GM23338 (cell line): ENCODE results near the gene NFS1. TPM values are rescaled to one million over a fixed set of nuclear protein-coding genes. Genes with fewer than 3 reads are reported as not detected.

ENCODE experiments used
- ATAC-seq: fragments of 200-7000 bp; cut with Tn5 transposase; 3 replicates; pipeline ENCODE4 v1.9.1; 2020
- DNase-seq: peaks from one replicate; pipeline ENCODE4 v3.0.0-alpha.2; 2015; ENCODE audit warnings: low spot score
- H2AFZ ChIP-seq: fragments of 200-600 bp; sonication (generic); 2 replicates; pipeline ENCODE4 v1.8.0; 2016; ENCODE audit warnings: antibody characterized with exemption, mild to moderate bottlenecking, moderate library complexity
- H3F3A ChIP-seq: fragments of 200-600 bp; sonication (generic); replicated peaks from 2 replicates; pipeline ENCODE4 v1.8.0; 2017; ENCODE audit warnings: antibody characterized with exemption, mixed run types, low read depth
- H3K27ac ChIP-seq: fragments of 200-600 bp; sonication (generic); 2 replicates; pipeline ENCODE4 v1.6.1; 2016; ENCODE audit warnings: low read depth
- H3K27me3 ChIP-seq: fragments of 200-600 bp; sonication (generic); 2 replicates; pipeline ENCODE4 v1.8.0; 2016; ENCODE audit warnings: mild to moderate bottlenecking, mixed run types, moderate library complexity; ENCODE audit not compliant: insufficient read depth
- H3K36me3 ChIP-seq: fragments of 200-600 bp; sonication (generic); 2 replicates; pipeline ENCODE4 v1.8.0; 2016; ENCODE audit warnings: mild to moderate bottlenecking; ENCODE audit not compliant: insufficient read depth
- H3K4me1 ChIP-seq: fragments of 200-600 bp; sonication (generic); 2 replicates; pipeline ENCODE4 v1.8.0; 2016; ENCODE audit warnings: mild to moderate bottlenecking, moderate library complexity; ENCODE audit not compliant: insufficient read depth
- H3K4me2 ChIP-seq: fragments of 200-600 bp; sonication (generic); 2 replicates; pipeline ENCODE4 v1.7.1; 2017; ENCODE audit warnings: mixed run types
- H3K4me3 ChIP-seq: fragments of 200-600 bp; sonication (generic); 2 replicates; pipeline ENCODE4 v1.6.1; 2016; ENCODE audit warnings: mixed run types
- H3K79me2 ChIP-seq: fragments of 200-600 bp; sonication (generic); replicated peaks from 2 replicates; pipeline ENCODE4 v1.8.0; 2017; ENCODE audit warnings: mild to moderate bottlenecking; ENCODE audit not compliant: insufficient read depth
- H3K9me2 ChIP-seq: fragments of 200-600 bp; sonication (generic); 2 replicates; pipeline ENCODE4 v1.8.0; 2017; ENCODE audit not compliant: insufficient read depth
- H4K20me1 ChIP-seq: fragments of 200-600 bp; sonication (generic); replicated peaks from 2 replicates; pipeline ENCODE4 v1.8.0; 2017; ENCODE audit warnings: mild to moderate bottlenecking; ENCODE audit not compliant: insufficient read depth
- H3K27ac Mint-ChIP-seq: 2 replicates; pipeline ENCODE4 v1.8.0; 2020; ENCODE audit warnings: inconsistent platforms, mild to moderate bottlenecking, moderate library complexity, mixed read lengths
- H3K27me3 Mint-ChIP-seq: 3 replicates; pipeline ENCODE4 v1.8.0; 2022; ENCODE audit warnings: low read depth, mild to moderate bottlenecking, moderate library complexity, mixed read lengths, inconsistent platforms; ENCODE audit not compliant: insufficient read depth, poor library complexity
- H3K36me3 Mint-ChIP-seq: 3 replicates; pipeline ENCODE4 v1.8.0; 2021; ENCODE audit warnings: low read depth, mild to moderate bottlenecking, inconsistent platforms, moderate library complexity, mixed read lengths
- H3K4me1 Mint-ChIP-seq: 3 replicates; pipeline ENCODE4 v1.8.0; 2020; ENCODE audit warnings: mild to moderate bottlenecking, inconsistent platforms, mixed read lengths
- H3K4me3 Mint-ChIP-seq: 3 replicates; pipeline ENCODE4 v1.8.0; 2021; ENCODE audit warnings: moderate library complexity, mild to moderate bottlenecking, inconsistent platforms, mixed read lengths
- H3K9me3 Mint-ChIP-seq: 3 replicates; pipeline ENCODE4 v1.8.0; 2020; ENCODE audit warnings: moderate library complexity, mild to moderate bottlenecking, inconsistent platforms, mixed read lengths
- CREB1 ChIP-seq: fragments of 250-450 bp; sonication (Bioruptor Pico); IDR thresholded peaks from 2 replicates; pipeline ENCODE4 v1.5.0; 2020; ENCODE audit warnings: low read depth, mild to moderate bottlenecking, moderate library complexity
- EZH2 ChIP-seq: fragments of 200-600 bp; sonication (generic); IDR thresholded peaks from one replicate; pipeline ENCODE4 v1.8.0; 2017; ENCODE audit warnings: antibody characterized with exemption, mild to moderate bottlenecking, low read depth; ENCODE audit not compliant: unreplicated experiment
- EZH2phosphoT487 ChIP-seq: fragments of 200-600 bp; sonication (generic); IDR thresholded peaks from one replicate; pipeline ENCODE4 v1.8.1; 2018; ENCODE audit warnings: antibody characterized with exemption; ENCODE audit not compliant: unreplicated experiment
- JUNB ChIP-seq: IDR thresholded peaks from one replicate; pipeline ENCODE4 v1.6.1; 2016; ENCODE audit warnings: antibody characterized with exemption; ENCODE audit not compliant: unreplicated experiment
- NANOG ChIP-seq: IDR thresholded peaks from 2 replicates; pipeline ENCODE4 v1.6.1; 2016; ENCODE audit warnings: antibody characterized with exemption, borderline replicate concordance
- POLR2AphosphoS5 ChIP-seq: IDR thresholded peaks from 2 replicates; pipeline ENCODE4 v1.6.1; 2016; ENCODE audit warnings: antibody characterized with exemption, low read depth
- ZNF114 ChIP-seq: fragments of 250-450 bp; sonication (Bioruptor Pico); IDR thresholded peaks from 2 replicates; pipeline ENCODE4 v1.5.0; 2020; ENCODE audit warnings: mild to moderate bottlenecking, moderate library complexity
- ZNF331 ChIP-seq: fragments of 250-450 bp; sonication (Bioruptor Pico); IDR thresholded peaks from 2 replicates; pipeline ENCODE4 v1.5.0; 2020; ENCODE audit warnings: low read depth, mild to moderate bottlenecking, moderate library complexity
- polyA plus RNA-seq: library from polyadenylated mRNA; unstranded; fragments of >200 nt; fragmentation: Nextera tagmentation; extraction: Ambion mirVana; gene quantifications from 2 replicates; pipeline ENCODE4 v1.2.1, GENCODE V29; 2016
- total RNA-seq: library from RNA; depleted of rRNA; stranded (reverse); fragments of >200 nt; shearing (Covaris generic); gene quantifications from 2 replicates; pipeline ENCODE4 v1.2.3, GENCODE V29; 2014
- TF ChIP-seq, protein P1 (sequence below): fragments of 250-450 bp; sonication (Bioruptor Pico); IDR thresholded peaks from 2 replicates; pipeline ENCODE4 v1.5.0; 2020; ENCODE audit warnings: mild to moderate bottlenecking, moderate library complexity
- TF ChIP-seq, protein P2 (sequence below), 2 experiments: fragments of 200-600 bp in 1 of 2; sonication (generic) in 1 of 2; conservative IDR thresholded peaks; 2 replicates each; pipeline versions ENCODE4 v1.5.1 to v1.6.1; 2016 to 2017; ENCODE audit warnings: antibody characterized with exemption in 2 of 2, low read depth in 2 of 2, mild to moderate bottlenecking in 2 of 2, moderate library complexity in 1 of 2
- TF ChIP-seq, protein P3 (sequence below): IDR thresholded peaks from one replicate; pipeline ENCODE4 v1.6.1; 2018; ENCODE audit warnings: antibody characterized with exemption; ENCODE audit not compliant: unreplicated experiment
- TF ChIP-seq, protein P4 (sequence below): IDR thresholded peaks from 2 replicates; pipeline ENCODE4 v1.6.1; 2016; ENCODE audit warnings: antibody characterized with exemption

Gene NFS1
- total and polyA plus RNA-seq, 2 experiments from 2014 or later: 22.8 to 35.7 TPM

DNA sequence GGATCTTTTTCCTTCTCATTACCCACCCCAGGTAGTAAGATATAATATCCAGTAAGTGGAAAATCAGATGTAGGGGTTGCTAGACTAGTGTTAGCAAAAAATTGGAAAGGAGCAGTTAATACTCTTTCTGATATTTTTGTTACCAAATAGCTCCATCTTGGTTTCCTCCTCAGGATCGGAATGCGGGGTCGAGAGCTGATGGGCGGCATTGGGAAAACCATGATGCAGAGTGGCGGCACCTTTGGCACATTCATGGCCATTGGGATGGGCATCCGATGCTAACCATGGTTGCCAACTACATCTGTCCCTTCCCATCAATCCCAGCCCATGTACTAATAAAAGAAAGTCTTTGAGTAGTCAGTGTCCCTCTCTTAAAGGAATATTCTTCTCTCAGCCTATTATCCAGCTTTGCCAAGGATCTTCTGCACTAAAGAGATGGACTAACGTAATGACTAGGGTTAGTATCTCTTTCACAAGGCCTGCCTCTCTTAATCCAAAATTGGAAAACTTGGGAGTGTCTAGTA lies 1.5 kb upstream of the NFS1 start:
- peak; percentile 27 for DNase-seq
- TF ChIP-seq JUNB: no peak
- no peak for TF ChIP-seq NANOG
- TF ChIP-seq, protein P1, sequence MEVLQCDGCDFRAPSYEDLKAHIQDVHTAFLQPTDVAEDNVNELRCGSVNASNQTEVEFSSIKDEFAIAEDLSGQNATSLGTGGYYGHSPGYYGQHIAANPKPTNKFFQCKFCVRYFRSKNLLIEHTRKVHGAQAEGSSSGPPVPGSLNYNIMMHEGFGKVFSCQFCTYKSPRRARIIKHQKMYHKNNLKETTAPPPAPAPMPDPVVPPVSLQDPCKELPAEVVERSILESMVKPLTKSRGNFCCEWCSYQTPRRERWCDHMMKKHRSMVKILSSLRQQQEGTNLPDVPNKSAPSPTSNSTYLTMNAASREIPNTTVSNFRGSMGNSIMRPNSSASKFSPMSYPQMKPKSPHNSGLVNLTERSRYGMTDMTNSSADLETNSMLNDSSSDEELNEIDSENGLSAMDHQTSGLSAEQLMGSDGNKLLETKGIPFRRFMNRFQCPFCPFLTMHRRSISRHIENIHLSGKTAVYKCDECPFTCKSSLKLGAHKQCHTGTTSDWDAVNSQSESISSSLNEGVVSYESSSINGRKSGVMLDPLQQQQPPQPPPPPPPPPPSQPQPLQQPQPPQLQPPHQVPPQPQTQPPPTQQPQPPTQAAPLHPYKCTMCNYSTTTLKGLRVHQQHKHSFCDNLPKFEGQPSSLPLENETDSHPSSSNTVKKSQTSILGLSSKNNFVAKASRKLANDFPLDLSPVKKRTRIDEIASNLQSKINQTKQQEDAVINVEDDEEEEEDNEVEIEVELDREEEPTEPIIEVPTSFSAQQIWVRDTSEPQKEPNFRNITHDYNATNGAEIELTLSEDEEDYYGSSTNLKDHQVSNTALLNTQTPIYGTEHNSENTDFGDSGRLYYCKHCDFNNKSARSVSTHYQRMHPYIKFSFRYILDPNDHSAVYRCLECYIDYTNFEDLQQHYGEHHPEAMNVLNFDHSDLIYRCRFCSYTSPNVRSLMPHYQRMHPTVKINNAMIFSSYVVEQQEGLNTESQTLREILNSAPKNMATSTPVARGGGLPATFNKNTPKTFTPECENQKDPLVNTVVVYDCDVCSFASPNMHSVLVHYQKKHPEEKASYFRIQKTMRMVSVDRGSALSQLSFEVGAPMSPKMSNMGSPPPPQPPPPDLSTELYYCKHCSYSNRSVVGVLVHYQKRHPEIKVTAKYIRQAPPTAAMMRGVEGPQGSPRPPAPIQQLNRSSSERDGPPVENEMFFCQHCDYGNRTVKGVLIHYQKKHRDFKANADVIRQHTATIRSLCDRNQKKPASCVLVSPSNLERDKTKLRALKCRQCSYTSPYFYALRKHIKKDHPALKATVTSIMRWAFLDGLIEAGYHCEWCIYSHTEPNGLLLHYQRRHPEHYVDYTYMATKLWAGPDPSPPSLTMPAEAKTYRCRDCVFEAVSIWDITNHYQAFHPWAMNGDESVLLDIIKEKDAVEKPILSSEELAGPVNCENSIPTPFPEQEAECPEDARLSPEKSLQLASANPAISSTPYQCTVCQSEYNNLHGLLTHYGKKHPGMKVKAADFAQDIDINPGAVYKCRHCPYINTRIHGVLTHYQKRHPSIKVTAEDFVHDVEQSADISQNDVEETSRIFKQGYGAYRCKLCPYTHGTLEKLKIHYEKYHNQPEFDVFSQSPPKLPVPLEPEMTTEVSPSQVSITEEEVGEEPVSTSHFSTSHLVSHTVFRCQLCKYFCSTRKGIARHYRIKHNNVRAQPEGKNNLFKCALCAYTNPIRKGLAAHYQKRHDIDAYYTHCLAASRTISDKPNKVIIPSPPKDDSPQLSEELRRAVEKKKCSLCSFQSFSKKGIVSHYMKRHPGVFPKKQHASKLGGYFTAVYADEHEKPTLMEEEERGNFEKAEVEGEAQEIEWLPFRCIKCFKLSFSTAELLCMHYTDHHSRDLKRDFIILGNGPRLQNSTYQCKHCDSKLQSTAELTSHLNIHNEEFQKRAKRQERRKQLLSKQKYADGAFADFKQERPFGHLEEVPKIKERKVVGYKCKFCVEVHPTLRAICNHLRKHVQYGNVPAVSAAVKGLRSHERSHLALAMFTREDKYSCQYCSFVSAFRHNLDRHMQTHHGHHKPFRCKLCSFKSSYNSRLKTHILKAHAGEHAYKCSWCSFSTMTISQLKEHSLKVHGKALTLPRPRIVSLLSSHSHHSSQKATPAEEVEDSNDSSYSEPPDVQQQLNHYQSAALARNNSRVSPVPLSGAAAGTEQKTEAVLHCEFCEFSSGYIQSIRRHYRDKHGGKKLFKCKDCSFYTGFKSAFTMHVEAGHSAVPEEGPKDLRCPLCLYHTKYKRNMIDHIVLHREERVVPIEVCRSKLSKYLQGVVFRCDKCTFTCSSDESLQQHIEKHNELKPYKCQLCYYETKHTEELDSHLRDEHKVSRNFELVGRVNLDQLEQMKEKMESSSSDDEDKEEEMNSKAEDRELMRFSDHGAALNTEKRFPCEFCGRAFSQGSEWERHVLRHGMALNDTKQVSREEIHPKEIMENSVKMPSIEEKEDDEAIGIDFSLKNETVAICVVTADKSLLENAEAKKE: no peak
- TF ChIP-seq EZH2: no peak
- TF ChIP-seq, protein P2, sequence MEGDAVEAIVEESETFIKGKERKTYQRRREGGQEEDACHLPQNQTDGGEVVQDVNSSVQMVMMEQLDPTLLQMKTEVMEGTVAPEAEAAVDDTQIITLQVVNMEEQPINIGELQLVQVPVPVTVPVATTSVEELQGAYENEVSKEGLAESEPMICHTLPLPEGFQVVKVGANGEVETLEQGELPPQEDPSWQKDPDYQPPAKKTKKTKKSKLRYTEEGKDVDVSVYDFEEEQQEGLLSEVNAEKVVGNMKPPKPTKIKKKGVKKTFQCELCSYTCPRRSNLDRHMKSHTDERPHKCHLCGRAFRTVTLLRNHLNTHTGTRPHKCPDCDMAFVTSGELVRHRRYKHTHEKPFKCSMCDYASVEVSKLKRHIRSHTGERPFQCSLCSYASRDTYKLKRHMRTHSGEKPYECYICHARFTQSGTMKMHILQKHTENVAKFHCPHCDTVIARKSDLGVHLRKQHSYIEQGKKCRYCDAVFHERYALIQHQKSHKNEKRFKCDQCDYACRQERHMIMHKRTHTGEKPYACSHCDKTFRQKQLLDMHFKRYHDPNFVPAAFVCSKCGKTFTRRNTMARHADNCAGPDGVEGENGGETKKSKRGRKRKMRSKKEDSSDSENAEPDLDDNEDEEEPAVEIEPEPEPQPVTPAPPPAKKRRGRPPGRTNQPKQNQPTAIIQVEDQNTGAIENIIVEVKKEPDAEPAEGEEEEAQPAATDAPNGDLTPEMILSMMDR (conservative IDR thresholded peaks at IDR 0.05; ENCODE audit: low read depth in 2 of 2): no peak
- TF ChIP-seq EZH2phosphoT487: no peak
- TF ChIP-seq, protein P3, sequence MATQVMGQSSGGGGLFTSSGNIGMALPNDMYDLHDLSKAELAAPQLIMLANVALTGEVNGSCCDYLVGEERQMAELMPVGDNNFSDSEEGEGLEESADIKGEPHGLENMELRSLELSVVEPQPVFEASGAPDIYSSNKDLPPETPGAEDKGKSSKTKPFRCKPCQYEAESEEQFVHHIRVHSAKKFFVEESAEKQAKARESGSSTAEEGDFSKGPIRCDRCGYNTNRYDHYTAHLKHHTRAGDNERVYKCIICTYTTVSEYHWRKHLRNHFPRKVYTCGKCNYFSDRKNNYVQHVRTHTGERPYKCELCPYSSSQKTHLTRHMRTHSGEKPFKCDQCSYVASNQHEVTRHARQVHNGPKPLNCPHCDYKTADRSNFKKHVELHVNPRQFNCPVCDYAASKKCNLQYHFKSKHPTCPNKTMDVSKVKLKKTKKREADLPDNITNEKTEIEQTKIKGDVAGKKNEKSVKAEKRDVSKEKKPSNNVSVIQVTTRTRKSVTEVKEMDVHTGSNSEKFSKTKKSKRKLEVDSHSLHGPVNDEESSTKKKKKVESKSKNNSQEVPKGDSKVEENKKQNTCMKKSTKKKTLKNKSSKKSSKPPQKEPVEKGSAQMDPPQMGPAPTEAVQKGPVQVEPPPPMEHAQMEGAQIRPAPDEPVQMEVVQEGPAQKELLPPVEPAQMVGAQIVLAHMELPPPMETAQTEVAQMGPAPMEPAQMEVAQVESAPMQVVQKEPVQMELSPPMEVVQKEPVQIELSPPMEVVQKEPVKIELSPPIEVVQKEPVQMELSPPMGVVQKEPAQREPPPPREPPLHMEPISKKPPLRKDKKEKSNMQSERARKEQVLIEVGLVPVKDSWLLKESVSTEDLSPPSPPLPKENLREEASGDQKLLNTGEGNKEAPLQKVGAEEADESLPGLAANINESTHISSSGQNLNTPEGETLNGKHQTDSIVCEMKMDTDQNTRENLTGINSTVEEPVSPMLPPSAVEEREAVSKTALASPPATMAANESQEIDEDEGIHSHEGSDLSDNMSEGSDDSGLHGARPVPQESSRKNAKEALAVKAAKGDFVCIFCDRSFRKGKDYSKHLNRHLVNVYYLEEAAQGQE: no peak
- TF ChIP-seq CREB1 (CRISPR knock-in tag): no peak
- TF ChIP-seq, protein P4, sequence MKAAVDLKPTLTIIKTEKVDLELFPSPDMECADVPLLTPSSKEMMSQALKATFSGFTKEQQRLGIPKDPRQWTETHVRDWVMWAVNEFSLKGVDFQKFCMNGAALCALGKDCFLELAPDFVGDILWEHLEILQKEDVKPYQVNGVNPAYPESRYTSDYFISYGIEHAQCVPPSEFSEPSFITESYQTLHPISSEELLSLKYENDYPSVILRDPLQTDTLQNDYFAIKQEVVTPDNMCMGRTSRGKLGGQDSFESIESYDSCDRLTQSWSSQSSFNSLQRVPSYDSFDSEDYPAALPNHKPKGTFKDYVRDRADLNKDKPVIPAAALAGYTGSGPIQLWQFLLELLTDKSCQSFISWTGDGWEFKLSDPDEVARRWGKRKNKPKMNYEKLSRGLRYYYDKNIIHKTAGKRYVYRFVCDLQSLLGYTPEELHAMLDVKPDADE: no peak
- TF ChIP-seq POLR2AphosphoS5: no peak
- no peak for TF ChIP-seq ZNF331 (CRISPR knock-in tag)
- no peak for TF ChIP-seq ZNF114 (CRISPR knock-in tag)
- Mint-ChIP-seq H3K4me1 (peaks cover 17% of the 10 kb centered on the region), H3K9me3 (no peaks in the 10 kb centered on the region), H3K27me3 (peaks cover 14% of the 10 kb centered on the region), H3K27ac (no peak overlapping the region; the same call in 1 of the 2 replicates), H3K36me3 (peaks cover 48% of the 10 kb centered on the region), H3K4me3 (peak overlapping the region; percentile 88)
- Histone ChIP-seq H3K9me2 (no peaks in the 10 kb centered on the region), H3K4me2 (peak overlapping the region; percentile 99), H4K20me1 (peaks cover 14% of the 10 kb centered on the region; the same call in 1 of the 2 replicates), H2AFZ (no peak overlapping the region), H3K27ac (0 out of 2 replicates have a peak overlapping the region, but pooled peaks have one; percentile 30), H3K36me3 (peaks cover 22% of the 10 kb centered on the region), H3K27me3 (no peaks in the 10 kb centered on the region), H3F3A (peaks cover 63% of the 10 kb centered on the region), H3K79me2 (peaks cover 11% of the 10 kb centered on the region), H3K4me1 (peaks cover 12% of the 10 kb centered on the region), H3K4me3 (peak overlapping the region; percentile 99)
- no peak for ATAC-seq
